Measurements from ENCODE around the gene EEPD1.

DNA sequence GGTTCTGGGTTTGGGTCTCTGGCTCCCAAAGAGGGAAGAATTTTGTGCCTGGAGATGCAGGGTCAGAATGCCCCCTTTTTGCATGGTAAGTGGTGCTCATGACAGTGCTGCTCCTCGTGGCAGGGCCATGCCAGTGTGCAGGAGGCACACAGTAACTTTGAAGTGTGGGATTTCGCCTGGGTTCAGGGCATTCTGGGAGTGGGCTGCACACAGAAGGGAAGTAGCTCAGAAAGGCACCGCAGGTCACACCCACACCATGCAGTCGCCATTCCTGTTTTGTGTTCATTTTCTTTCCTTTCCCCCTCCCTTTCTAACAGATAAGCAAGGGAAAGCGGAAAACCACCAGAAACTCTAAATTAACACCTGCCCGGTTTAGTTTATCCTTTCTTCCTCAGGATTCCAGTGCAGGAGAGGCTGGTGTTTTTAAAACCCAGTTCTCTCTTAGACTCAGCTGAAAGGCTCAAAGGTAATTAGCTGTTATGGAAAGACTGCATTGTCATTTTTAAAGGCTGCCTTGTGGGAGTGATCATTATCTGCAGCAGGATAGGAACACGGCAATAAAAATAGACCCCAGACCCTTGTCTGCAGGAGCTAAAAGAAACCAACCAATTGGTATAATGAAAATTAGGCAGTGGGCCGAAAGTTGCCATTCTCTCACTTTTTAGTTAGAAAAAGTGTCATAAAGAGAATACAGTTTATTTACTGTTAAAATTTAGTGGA is 50.2 kb downstream of the EEPD1 start:
- TF ChIP-seq POLR2A (IDR thresholded peaks at IDR 0.05) (no peak), CTCF (IDR thresholded peaks at IDR 0.05) (no peak)
